Effector CD4-positive, alpha-beta T cell (primary cell): Measurements from ENCODE around the gene MAFB.

Experiments
- DNase-seq: peaks from one replicate; pipeline ENCODE4 v3.0.0-alpha.2; 2020

MAFB gene

GRCh38 chr20:40654876-40655275, 34.2 kb downstream of the MAFB start:
- no peak for DNase-seq

- DNase-seq: no peak
Measured at GRCh38 chr20:40652441-40652987, 36.5 kb downstream of the MAFB start.

GRCh38 chr20:40651151-40651550, 37.9 kb downstream of the MAFB start:
- DNase-seq: no peak

- no peak for DNase-seq
Measured at GRCh38 chr20:40650707-40651106, 38.3 kb downstream of the MAFB start.

- no peak for DNase-seq
Measured at GRCh38 chr20:40648210-40649072, 40.6 kb downstream of the MAFB start.

- DNase-seq: no peak
Measured at GRCh38 chr20:40646813-40647212, 42.2 kb downstream of the MAFB start.

GRCh38 chr20:40646361-40646760, 42.7 kb downstream of the MAFB start:
- no peak for DNase-seq

GRCh38 chr20:40644863-40645262, 44.2 kb downstream of the MAFB start:
- no peak for DNase-seq

- no peak for DNase-seq
Measured at GRCh38 chr20:40643891-40644290, 45.1 kb downstream of the MAFB start.

- DNase-seq: no peak
Measured at GRCh38 chr20:40641809-40642208, 47.2 kb downstream of the MAFB start.

- no peak for DNase-seq
Measured at GRCh38 chr20:40641202-40641601, 47.8 kb downstream of the MAFB start.

GRCh38 chr20:40640667-40641066, 48.4 kb downstream of the MAFB start:
- DNase-seq: no peak

- no peak for DNase-seq
Measured at GRCh38 chr20:40639676-40640355, 49.2 kb downstream of the MAFB start.

- no peak for DNase-seq
Measured at GRCh38 chr20:40639132-40639531, 49.9 kb downstream of the MAFB start.

- DNase-seq: no peak
Measured at GRCh38 chr20:40638414-40638813, 50.6 kb downstream of the MAFB start.

GRCh38 chr20:40637176-40637575, 51.9 kb downstream of the MAFB start:
- no peak for DNase-seq

GRCh38 chr20:40636486-40636885, 52.5 kb downstream of the MAFB start:
- DNase-seq: no peak

- no peak for DNase-seq
Measured at GRCh38 chr20:40635971-40636370, 53.1 kb downstream of the MAFB start.
